HepG2 (cell line): Measurements from ENCODE around the gene TRIO. TPM values are rescaled to one million over a fixed set of nuclear protein-coding genes. Genes with fewer than 3 reads are reported as not detected.

Experiments
- ATAC-seq: fragments of 200-7000 bp; cut with Tn5 transposase; 3 replicates; pipeline ENCODE4 v1.9.1; 2020; ENCODE audit warnings: mild to moderate bottlenecking, moderate library complexity
- BruUV-seq: library from RNA; stranded (reverse); fragments of 400-500 nt; replicated peaks from 2 replicates; lab custom pipeline; 2021; lab: Mats Ljungman, UMichigan
- CTCF ChIA-PET: fragments of 300-600 bp; formaldehyde crosslinking; extraction: SDS; loops from one replicate; lab custom pipeline; 2021; ENCODE audit warnings: low total read pairs, inconsistent platforms, low intra/inter-chr PET ratio; lab: Yijun Ruan, JAX
- POLR2A ChIA-PET: fragments of 350-600 bp; sonication (Branson Sonifier 250); formaldehyde crosslinking; loops from one replicate; lab custom pipeline; 2020; ENCODE audit warnings: antibody characterized with exemption, inconsistent platforms; lab: Yijun Ruan, JAX
- DNase-seq: peaks from one replicate; pipeline ENCODE4 v3.0.0-alpha.2; 2015; ENCODE audit warnings: low spot score
- FAIRE-seq: peaks from 3 replicates; lab custom pipeline; 2011; peaks lifted over from hg19 to GRCh38; lab: Jason Lieb, UNC
- H2AFZ ChIP-seq: one replicate; pipeline ENCODE4 v1.6.1; 2011; ENCODE audit warnings: low read length, inconsistent platforms
- H3K27ac ChIP-seq: fragments of 300-600 bp; 3 replicates; pipeline ENCODE4 v1.8.0; 2011; ENCODE audit warnings: mixed run types, mild to moderate bottlenecking, mixed read lengths, low read length, inconsistent platforms; ENCODE audit not compliant: insufficient read depth; ENCODE audit errors: extremely low read length
- H3K27me3 ChIP-seq, 2 experiments: fragments of 200-600 bp in 1 of 2; 2 replicates in 1 of 2; 3 replicates in 1 of 2; pipeline versions ENCODE4 v1.6.0 to v1.8.0; 2011; ENCODE audit warnings: low read length in 2 of 2, mild to moderate bottlenecking in 2 of 2, moderate library complexity in 2 of 2, inconsistent platforms in 1 of 2; ENCODE audit not compliant: insufficient read depth in 2 of 2, control insufficient read depth in 1 of 2
- H3K36me3 ChIP-seq, 2 experiments: fragments of 200-600 bp in 1 of 2; replicated peaks in 1 of 2; 2 replicates in 1 of 2; 3 replicates in 1 of 2; pipeline versions ENCODE4 v1.5.1 to v1.8.0; 2011; ENCODE audit warnings: low read length in 2 of 2, inconsistent platforms in 1 of 2; ENCODE audit not compliant: insufficient read depth in 2 of 2, control insufficient read depth in 1 of 2
- H3K4me1 ChIP-seq: 2 replicates; pipeline ENCODE4 v1.5.1; 2012; ENCODE audit warnings: low read length, inconsistent platforms; ENCODE audit not compliant: insufficient read depth
- H3K4me2 ChIP-seq: 2 replicates; pipeline ENCODE4 v1.6.0; 2011; ENCODE audit warnings: low read depth, low read length, inconsistent platforms
- H3K4me3 ChIP-seq, 3 experiments: fragments of 200-600 bp in 1 of 3; sonication (generic), shearing (Covaris generic) in 1 of 3; replicated peaks in 1 of 3; 2 replicates each; pipeline ENCODE4 v1.5.1; 2011 to 2016; ENCODE audit warnings: low read length in 3 of 3, inconsistent platforms in 2 of 3, low read depth in 2 of 3, mild to moderate bottlenecking in 2 of 3, control low read depth in 1 of 3, mixed read lengths in 1 of 3; ENCODE audit not compliant: insufficient read depth in 1 of 3
- H3K79me2 ChIP-seq: one replicate; pipeline ENCODE4 v1.6.1; 2011; ENCODE audit warnings: low read length, inconsistent platforms; ENCODE audit not compliant: insufficient read depth
- H3K9ac ChIP-seq: 2 replicates; pipeline ENCODE4 v1.6.0; 2011; ENCODE audit warnings: mild to moderate bottlenecking, low read depth, low read length, inconsistent platforms; ENCODE audit not compliant: insufficient read depth
- H3K9me3 ChIP-seq: 2 replicates; pipeline ENCODE4 v1.5.1; 2012; ENCODE audit warnings: mild to moderate bottlenecking, low read length
- H4K20me1 ChIP-seq: 2 replicates; pipeline ENCODE4 v1.6.0; 2011; ENCODE audit warnings: inconsistent platforms, mild to moderate bottlenecking, low read length, moderate library complexity; ENCODE audit not compliant: insufficient read depth
- BCL6 ChIP-seq: IDR thresholded peaks from 2 replicates; pipeline ENCODE4 v1.6.1; 2016; ENCODE audit warnings: missing genetic modification reagents, missing compliant biosample characterization
- KIAA2018 ChIP-seq: sonication (generic); formaldehyde crosslinking; IDR thresholded peaks from 2 replicates; pipeline ENCODE4 v1.5.0; 2020; ENCODE audit warnings: mild to moderate bottlenecking, missing genetic modification reagents, borderline replicate concordance
- MTA1 ChIP-seq: sonication (generic); formaldehyde crosslinking; IDR thresholded peaks from 2 replicates; pipeline ENCODE4 v1.4.0; 2020; ENCODE audit warnings: missing genetic modification reagents, mild to moderate bottlenecking, borderline replicate concordance
- SNAPC5 ChIP-seq: sonication (generic); formaldehyde crosslinking; IDR thresholded peaks from 2 replicates; pipeline ENCODE4 v1.8.1; 2023; ENCODE audit warnings: mild to moderate bottlenecking, missing genetic modification reagents, borderline replicate concordance
- ZNF34 ChIP-seq: sonication (generic); formaldehyde crosslinking; IDR thresholded peaks from 2 replicates; pipeline ENCODE4 v1.4.0; 2020; ENCODE audit warnings: mild to moderate bottlenecking, missing genetic modification reagents, borderline replicate concordance
- ZNF343 ChIP-seq: sonication (generic); formaldehyde crosslinking; IDR thresholded peaks from 2 replicates; pipeline ENCODE4 v1.4.0; 2020; ENCODE audit warnings: mild to moderate bottlenecking, missing genetic modification reagents
- ZNF550 ChIP-seq: sonication (generic); formaldehyde crosslinking; IDR thresholded peaks from 2 replicates; pipeline ENCODE4 v1.4.0; 2020; ENCODE audit warnings: mild to moderate bottlenecking, missing genetic modification reagents, borderline replicate concordance
- ZNF660 ChIP-seq: sonication (generic); formaldehyde crosslinking; IDR thresholded peaks from 2 replicates; pipeline ENCODE4 v1.5.1; 2020; ENCODE audit warnings: mild to moderate bottlenecking, low read depth, missing genetic modification reagents, borderline replicate concordance
- WGBS: methylation state at CpG from one replicate; pipeline ENCODE4 v1.1.6; 2017; ENCODE audit warnings: low lambda C conversion rate; 5-methylcytosine and 5-hydroxymethylcytosine counted together
- in situ Hi-C: cut with HindIII; loops from 2 replicates; pipeline ENCODE4 v1.10.0; 2017; ENCODE audit warnings: low pct_unique_long_range_greater_than_20kb; ENCODE audit not compliant: extremely low pct_ligation_motif_present
- intact Hi-C: fragments of 100-400 bp; cut with micrococcal nuclease; formaldehyde crosslinking; loops from one replicate; pipeline ENCODE4 v1.10.0; 2022; ENCODE audit not compliant: unreplicated experiment
- polyA plus RNA-seq, 8 experiments: library from polyadenylated mRNA; depleted of rRNA in 3 of 8; stranded (reverse) in 7 of 8; unstranded in 1 of 8; fragments of >200 nt; fragmentation: Illumina TruSeq in 4 of 8; extraction: Trizol in 4 of 8; gene quantifications; 2 replicates each; pipeline versions ENCODE4 v1.2.1 to v1.2.3, GENCODE V29; 2011 to 2016; ENCODE audit warnings: low read depth in 4 of 8, missing spikeins in 1 of 8, mixed read lengths in 1 of 8; ENCODE audit not compliant: insufficient read depth in 1 of 8
- total RNA-seq, 5 experiments: library from RNA; depleted of rRNA; stranded (reverse); fragments of >200 nt; fragmentation: Illumina TruSeq; extraction: Trizol; gene quantifications; 2 replicates each; pipeline ENCODE4 v1.2.3, GENCODE V29; 2016; ENCODE audit warnings: low read depth in 1 of 5

TRIO gene
- total and polyA plus RNA-seq, 2 of the 13 experiments (the other 11 are each of a cell fraction or from before 2014, with no cell fraction given): 45.2 to 45.9 TPM

GRCh38 chr5:14136228-14136627 is 6.9 kb upstream of the TRIO start:
- CTCF ChIA-PET: no interaction called here
- no peak overlapping the region for H3K4me2 ChIP-seq
- no peak overlapping the region for H3K27ac ChIP-seq
- H3K27me3 ChIP-seq: peaks cover 0 to 11% of the 10 kb centered on the region in 2 experiments; a peak in 3 of 5 replicates
- POLR2A ChIA-PET: no interaction called here
- no peak for FAIRE-seq
- WGBS: 4% methylated on average over 2 of the region's 2 CpGs
- BruUV-seq: no TSS peak
- no peak for ATAC-seq
- H3K4me3 ChIP-seq: no peak overlapping the region
- H3K9ac ChIP-seq: no peak overlapping the region
- no peaks in the 10 kb centered on the region for H3K36me3 ChIP-seq
- no peak for DNase-seq
- peak; percentile 73 for TF ChIP-seq BCL6
- no peak for TF ChIP-seq ZNF343 (CRISPR knock-in tag)
- intact Hi-C loops (no loop called here), in situ Hi-C loops (no loop called here)
- peaks cover 5% of the 10 kb centered on the region; the same call in 1 of the 2 replicates for H3K9me3 ChIP-seq
- H2AFZ ChIP-seq: no peak overlapping the region
- peaks cover 30% of the 10 kb centered on the region for H3K4me1 ChIP-seq
- H4K20me1 ChIP-seq: no peaks in the 10 kb centered on the region
- H3K79me2 ChIP-seq: no peaks in the 10 kb centered on the region

GRCh38 chr5:14138608-14139540 is 4.3 kb upstream of the TRIO start:
- FAIRE-seq (no peak), DNase-seq (no peak), ATAC-seq (no peak)
- Histone ChIP-seq H4K20me1 (no peaks in the 10 kb centered on the region), H3K9me3 (peaks cover 5% of the 10 kb centered on the region; the same call in 1 of the 2 replicates), H3K9ac (no peak overlapping the region), H3K4me1 (peaks cover 10% of the 10 kb centered on the region), H2AFZ (no peak overlapping the region), H3K36me3 (no peaks in the 10 kb centered on the region), H3K4me3 (no peak overlapping the region), H3K27me3 (peaks cover 0 to 11% of the 10 kb centered on the region in 2 experiments; a peak in 3 of 5 replicates), H3K4me2 (no peak overlapping the region), H3K79me2 (peaks cover 2% of the 10 kb centered on the region), H3K27ac (no peak overlapping the region)
- POLR2A ChIA-PET: no interaction called here
- WGBS: 36% methylated on average over 11 of the region's 11 CpGs
- in situ Hi-C loops: no loop called here
- intact Hi-C loops: no loop called here
- no TSS peak for BruUV-seq
- CTCF ChIA-PET: no interaction called here
- TF ChIP-seq ZNF34 (CRISPR knock-in tag): no peak
- no peak for TF ChIP-seq ZNF660 (CRISPR knock-in tag)
- no peak for TF ChIP-seq ZNF550 (CRISPR knock-in tag)
- TF ChIP-seq MTA1 (CRISPR knock-in tag): no peak
- no peak for TF ChIP-seq SNAPC5 (CRISPR knock-in tag)
- no peak for TF ChIP-seq KIAA2018
